ENCODE data around the gene HGD. TPM values are rescaled to one million over a fixed set of nuclear protein-coding genes. Genes with fewer than 3 reads are reported as not detected.

HGD gene
- total and polyA plus RNA-seq, 2 of the 13 experiments (the other 11 are each of a cell fraction or from before 2014, with no cell fraction given), result 265 to 398 TPM

DNA sequence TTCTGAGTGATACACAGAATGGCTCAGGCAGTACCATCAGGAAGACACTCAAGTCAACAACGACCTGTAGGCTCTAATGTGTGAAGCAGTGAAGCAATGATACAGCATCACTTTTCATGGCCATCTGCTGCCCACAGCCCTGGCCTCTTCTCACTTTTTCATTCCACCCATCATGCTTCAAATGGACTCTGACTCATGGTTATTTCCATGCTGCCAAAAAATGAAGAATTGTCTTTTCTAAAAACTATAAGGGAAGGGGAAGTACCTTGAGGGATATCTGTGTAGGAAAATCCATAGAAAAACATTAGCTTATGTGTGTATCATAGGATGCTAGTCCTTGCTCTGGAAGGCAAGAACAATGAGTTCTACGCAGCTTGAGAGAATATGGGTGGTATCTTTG is 11.5 kb downstream of the HGD start (continued):
- TF ChIP-seq AGO2 (optimal IDR thresholded peaks at IDR 0.05; ENCODE audit: low read depth, low read length), result no peak
- TF ChIP-seq MLLT10 (CRISPR knock-in tag; IDR thresholded peaks at IDR 0.05), result no peak

GRCh38 chr3:120664926-120665325 is 17.1 kb downstream of the HGD start:
- intact Hi-C loops (cut with micrococcal nuclease; ENCODE audit: unreplicated experiment) (no loop called here), in situ Hi-C loops (cut with HindIII; ENCODE audit: extremely low pct_ligation_motif_present, low pct_unique_long_range_greater_than_20kb) (no loop called here)
- no peak for TF ChIP-seq ZBTB8A (CRISPR knock-in tag; IDR thresholded peaks at IDR 0.05; ENCODE audit: borderline replicate concordance, low read depth)
- peaks cover 13% of the 10 kb centered on the region for H3K79me2 ChIP-seq (ENCODE audit: insufficient read depth, low read length)
- POLR2A ChIA-PET, result no interaction called here
- no peaks in the 10 kb centered on the region for H3K9me3 ChIP-seq (ENCODE audit: low read length)
- no peak overlapping the region for H3K9ac ChIP-seq (ENCODE audit: insufficient read depth, low read depth, low read length)
- H3K27me3 ChIP-seq (ENCODE audit: control insufficient read depth in 1 of 2, insufficient read depth in 2 of 2, low read length in 2 of 2), result no peaks in the 10 kb centered on the region
- H3K4me1 ChIP-seq (ENCODE audit: insufficient read depth, low read length), result peaks cover 13% of the 10 kb centered on the region; the same call in 1 of the 2 replicates
- BruUV-seq (replicated peaks), result no TSS peak
- DNase-seq (ENCODE audit: low spot score) (no peak), FAIRE-seq (no peak), ATAC-seq (no peak)
- H4K20me1 ChIP-seq (ENCODE audit: insufficient read depth, low read length), result peaks cover 10% of the 10 kb centered on the region; the same call in 1 of the 2 replicates
- CTCF ChIA-PET (ENCODE audit: low intra/inter-chr PET ratio, low total read pairs), result no interaction called here
- H3K4me3 ChIP-seq (replicated peaks in 1 of 3; ENCODE audit: insufficient read depth in 1 of 3, low read depth in 2 of 3, low read length in 3 of 3), result no peak overlapping the region
- peaks cover 26 to 74% of the 10 kb centered on the region in 2 experiments for H3K36me3 ChIP-seq (replicated peaks in 1 of 2; ENCODE audit: control insufficient read depth in 1 of 2, insufficient read depth in 2 of 2, low read length in 2 of 2)
- no peak overlapping the region for H2AFZ ChIP-seq (ENCODE audit: low read length)
- H3K4me2 ChIP-seq (ENCODE audit: low read depth, low read length), result no peak overlapping the region
- no peak overlapping the region for H3K27ac ChIP-seq (ENCODE audit: extremely low read length, insufficient read depth, low read length)

GRCh38 chr3:120661945-120662344 is 20.1 kb downstream of the HGD start:
- ChIA-PET CTCF (ENCODE audit: low intra/inter-chr PET ratio, low total read pairs) (no interaction called here), POLR2A (interaction anchor here (1.9 kb wide), 1 partner anchor 16 kb away, joined by 6 read pairs; no protein-coding TSS in a partner anchor)
- no TSS peak for BruUV-seq (replicated peaks)
- in situ Hi-C loops (cut with HindIII; ENCODE audit: extremely low pct_ligation_motif_present, low pct_unique_long_range_greater_than_20kb) (no loop called here), intact Hi-C loops (cut with micrococcal nuclease; ENCODE audit: unreplicated experiment) (no loop called here)
- no peak for DNase-seq (ENCODE audit: low spot score)
- peaks cover 13% of the 10 kb centered on the region; the same call in 1 of the 2 replicates for H3K4me1 ChIP-seq (ENCODE audit: insufficient read depth, low read length)
- H3K27me3 ChIP-seq (ENCODE audit: control insufficient read depth in 1 of 2, insufficient read depth in 2 of 2, low read length in 2 of 2), result no peaks in the 10 kb centered on the region
- no peak for ATAC-seq
- TF ChIP-seq, protein P1, sequence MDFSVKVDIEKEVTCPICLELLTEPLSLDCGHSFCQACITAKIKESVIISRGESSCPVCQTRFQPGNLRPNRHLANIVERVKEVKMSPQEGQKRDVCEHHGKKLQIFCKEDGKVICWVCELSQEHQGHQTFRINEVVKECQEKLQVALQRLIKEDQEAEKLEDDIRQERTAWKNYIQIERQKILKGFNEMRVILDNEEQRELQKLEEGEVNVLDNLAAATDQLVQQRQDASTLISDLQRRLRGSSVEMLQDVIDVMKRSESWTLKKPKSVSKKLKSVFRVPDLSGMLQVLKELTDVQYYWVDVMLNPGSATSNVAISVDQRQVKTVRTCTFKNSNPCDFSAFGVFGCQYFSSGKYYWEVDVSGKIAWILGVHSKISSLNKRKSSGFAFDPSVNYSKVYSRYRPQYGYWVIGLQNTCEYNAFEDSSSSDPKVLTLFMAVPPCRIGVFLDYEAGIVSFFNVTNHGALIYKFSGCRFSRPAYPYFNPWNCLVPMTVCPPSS (IDR thresholded peaks at IDR 0.05), result no peak
- TF ChIP-seq HMG20A (CRISPR knock-in tag; IDR thresholded peaks at IDR 0.05; ENCODE audit: borderline replicate concordance), result no peak
- H3K4me2 ChIP-seq (ENCODE audit: low read depth, low read length), result no peak overlapping the region
- H3K36me3 ChIP-seq (replicated peaks in 1 of 2; ENCODE audit: control insufficient read depth in 1 of 2, insufficient read depth in 2 of 2, low read length in 2 of 2), result peaks cover 29 to 84% of the 10 kb centered on the region in 2 experiments; a peak in 4 of 5 replicates
- H3K9ac ChIP-seq (ENCODE audit: insufficient read depth, low read depth, low read length), result no peak overlapping the region
- FAIRE-seq, result no peak
- H3K27ac ChIP-seq (ENCODE audit: extremely low read length, insufficient read depth, low read length), result no peak overlapping the region
- no peaks in the 10 kb centered on the region for H3K9me3 ChIP-seq (ENCODE audit: low read length)
- peaks cover 21% of the 10 kb centered on the region for H3K79me2 ChIP-seq (ENCODE audit: insufficient read depth, low read length)
- no peak overlapping the region for H2AFZ ChIP-seq (ENCODE audit: low read length)
- WGBS (ENCODE audit: low lambda C conversion rate), result 66% methylated on average over 5 of the region's 5 CpGs
- H3K4me3 ChIP-seq (replicated peaks in 1 of 3; ENCODE audit: insufficient read depth in 1 of 3, low read depth in 2 of 3, low read length in 3 of 3), result no peak overlapping the region
- H4K20me1 ChIP-seq (ENCODE audit: insufficient read depth, low read length), result peaks cover 23% of the 10 kb centered on the region; the same call in 1 of the 2 replicates

All from HepG2 (cell line).